WTC11 (cell line): Measurements from ENCODE around the gene HTR1E. TPM values are rescaled to one million over a fixed set of nuclear protein-coding genes. Genes with fewer than 3 reads are reported as not detected.

Source experiments
- ATAC-seq: fragments of 200-7000 bp; cut with Tn5 transposase; 2 replicates; pipeline ENCODE4 v1.10.0; 2021; ENCODE audit warnings: mild to moderate bottlenecking, moderate library complexity
- CTCF ChIA-PET: fragments of 300-600 bp; sonication (Branson Sonifier 250); formaldehyde crosslinking; loops from one replicate; lab custom pipeline; 2021; ENCODE audit warnings: antibody characterized with exemption; lab: Charles Lee
- POLR2A ChIA-PET: fragments of 350-600 bp; sonication (Branson Sonifier 250); formaldehyde crosslinking; loops from one replicate; lab custom pipeline; 2021; ENCODE audit warnings: antibody characterized with exemption; lab: Charles Lee
- DNase-seq: peaks from one replicate; pipeline ENCODE4 v3.0.0; 2021; ENCODE audit warnings: low spot score
- H3K27ac Mint-ChIP-seq: 2 replicates; pipeline ENCODE4 v1.8.0; 2021; ENCODE audit warnings: mixed read lengths
- H3K27me3 Mint-ChIP-seq: 2 replicates; pipeline ENCODE4 v1.8.0; 2021; ENCODE audit warnings: low read depth, mild to moderate bottlenecking, moderate library complexity, mixed read lengths
- H3K36me3 Mint-ChIP-seq: 2 replicates; pipeline ENCODE4 v1.8.0; 2021; ENCODE audit warnings: mixed read lengths
- H3K4me1 Mint-ChIP-seq: 2 replicates; pipeline ENCODE4 v1.8.0; 2022; ENCODE audit warnings: mixed read lengths
- H3K4me3 Mint-ChIP-seq: 2 replicates; pipeline ENCODE4 v1.8.0; 2021; ENCODE audit warnings: mild to moderate bottlenecking, moderate library complexity, mixed read lengths
- H3K9me3 Mint-ChIP-seq: 2 replicates; pipeline ENCODE4 v1.8.0; 2021; ENCODE audit warnings: mixed read lengths
- AFF4 ChIP-seq: sonication (generic); formaldehyde crosslinking; IDR thresholded peaks from 2 replicates; pipeline ENCODE4 v1.8.1; 2023; ENCODE audit warnings: mild to moderate bottlenecking, missing genetic modification reagents, borderline replicate concordance
- CDX4 ChIP-seq: fragments of 250-450 bp; sonication (Bioruptor Pico); IDR thresholded peaks from 2 replicates; pipeline ENCODE4 v1.9.0; 2021; ENCODE audit warnings: moderate library complexity, mild to moderate bottlenecking, inconsistent platforms, borderline replicate concordance
- CTCF ChIP-seq: fragments of 200-600 bp; IDR thresholded peaks from 2 replicates; pipeline ENCODE4 v1.8.0; 2022; ENCODE audit warnings: antibody characterized with exemption
- MLX ChIP-seq: sonication (generic); formaldehyde crosslinking; IDR thresholded peaks from 2 replicates; pipeline ENCODE4 v1.8.1; 2023; ENCODE audit warnings: mild to moderate bottlenecking, missing genetic modification reagents, moderate library complexity
- MYBL2 ChIP-seq: sonication (generic); formaldehyde crosslinking; IDR thresholded peaks from 2 replicates; pipeline ENCODE4 v1.8.1; 2023; ENCODE audit warnings: mild to moderate bottlenecking, moderate library complexity, missing genetic modification reagents
- NFYB ChIP-seq: sonication (generic); formaldehyde crosslinking; conservative IDR thresholded peaks from 2 replicates; pipeline ENCODE4 v1.8.0; 2022; ENCODE audit warnings: low read depth, missing genetic modification reagents
- NR3C1 ChIP-seq: sonication (generic); formaldehyde crosslinking; conservative IDR thresholded peaks from 2 replicates; pipeline ENCODE4 v1.8.1; 2023; ENCODE audit warnings: low read depth, mild to moderate bottlenecking, missing genetic modification reagents
- PRRX2 ChIP-seq: fragments of 250-450 bp; sonication (Bioruptor Pico); IDR thresholded peaks from 2 replicates; pipeline ENCODE4 v1.8.0; 2021; ENCODE audit warnings: mild to moderate bottlenecking
- SMAD4 ChIP-seq: sonication (generic); formaldehyde crosslinking; IDR thresholded peaks from 2 replicates; pipeline ENCODE4 v1.8.0; 2022; ENCODE audit warnings: mild to moderate bottlenecking, missing genetic modification reagents
- TEAD1 ChIP-seq: sonication (generic); formaldehyde crosslinking; IDR thresholded peaks from 2 replicates; pipeline ENCODE4 v1.8.0; 2022; ENCODE audit warnings: mild to moderate bottlenecking, missing genetic modification reagents
- TEAD4 ChIP-seq: sonication (generic); formaldehyde crosslinking; IDR thresholded peaks from 2 replicates; pipeline ENCODE4 v1.8.0; 2022; ENCODE audit warnings: mild to moderate bottlenecking, missing genetic modification reagents
- TP53 ChIP-seq: sonication (generic); formaldehyde crosslinking; IDR thresholded peaks from 2 replicates; pipeline ENCODE4 v1.8.1; 2023; ENCODE audit warnings: mild to moderate bottlenecking, missing genetic modification reagents
- ZNF281 ChIP-seq: sonication (generic); formaldehyde crosslinking; IDR thresholded peaks from 2 replicates; pipeline ENCODE4 v1.8.0; 2023; ENCODE audit warnings: mild to moderate bottlenecking, missing genetic modification reagents
- ZNF416 ChIP-seq: fragments of 250-450 bp; sonication (Bioruptor Pico); IDR thresholded peaks from 2 replicates; pipeline ENCODE4 v1.9.0; 2021; ENCODE audit warnings: mild to moderate bottlenecking, inconsistent platforms
- ZNF423 ChIP-seq: fragments of 250-450 bp; sonication (Bioruptor Pico); IDR thresholded peaks from 2 replicates; pipeline ENCODE4 v2.1.2; 2022; ENCODE audit warnings: mild to moderate bottlenecking, moderate library complexity
- ZNF512 ChIP-seq: sonication (generic); formaldehyde crosslinking; IDR thresholded peaks from 2 replicates; pipeline ENCODE4 v1.8.1; 2022; ENCODE audit warnings: missing genetic modification reagents, borderline replicate concordance
- total RNA-seq: library from RNA; stranded (reverse); gene quantifications from 3 replicates; pipeline ENCODE4 v1.2.3, GENCODE V29; 2021
- TF ChIP-seq, protein P1 (sequence below): sonication (generic); formaldehyde crosslinking; conservative IDR thresholded peaks from 2 replicates; pipeline ENCODE4 v1.8.1; 2023; ENCODE audit warnings: mild to moderate bottlenecking, low read depth, missing genetic modification reagents, moderate library complexity
- TF ChIP-seq, protein P2 (sequence below): sonication (generic); formaldehyde crosslinking; IDR thresholded peaks from 2 replicates; pipeline ENCODE4 v1.8.0; 2022; ENCODE audit warnings: mild to moderate bottlenecking, missing genetic modification reagents

The HTR1E gene
- total RNA-seq, 1 experiment from 2014 or later, result 0.09 TPM

GRCh38 chr6:86938814-86939213 lies 1.5 kb downstream of the HTR1E start:
- Mint-ChIP-seq H3K9me3 (no peaks in the 10 kb centered on the region), H3K4me3 (no peak overlapping the region; the same call in 1 of the 2 replicates), H3K36me3 (no peaks in the 10 kb centered on the region), H3K4me1 (peaks cover 24% of the 10 kb centered on the region), H3K27me3 (peaks cover 45% of the 10 kb centered on the region), H3K27ac (no peak overlapping the region)
- POLR2A ChIA-PET, result no interaction called here
- DNase-seq (no peak), ATAC-seq (no peak)
- TF ChIP-seq ZNF423 (no peak), ZNF281 (CRISPR knock-in tag) (no peak), CDX4 (CRISPR knock-in tag) (no peak), TEAD4 (CRISPR knock-in tag) (no peak), NR3C1 (no peak), PRRX2 (CRISPR knock-in tag) (no peak), TP53 (CRISPR knock-in tag) (no peak), MYBL2 (CRISPR knock-in tag) (no peak), MLX (no peak), NFYB (no peak), CTCF (no peak), AFF4 (CRISPR knock-in tag) (no peak), ZNF512 (CRISPR knock-in tag) (no peak), SMAD4 (CRISPR knock-in tag) (no peak), TEAD1 (CRISPR knock-in tag) (no peak), ZNF416 (CRISPR knock-in tag) (no peak)
- TF ChIP-seq, protein P1, sequence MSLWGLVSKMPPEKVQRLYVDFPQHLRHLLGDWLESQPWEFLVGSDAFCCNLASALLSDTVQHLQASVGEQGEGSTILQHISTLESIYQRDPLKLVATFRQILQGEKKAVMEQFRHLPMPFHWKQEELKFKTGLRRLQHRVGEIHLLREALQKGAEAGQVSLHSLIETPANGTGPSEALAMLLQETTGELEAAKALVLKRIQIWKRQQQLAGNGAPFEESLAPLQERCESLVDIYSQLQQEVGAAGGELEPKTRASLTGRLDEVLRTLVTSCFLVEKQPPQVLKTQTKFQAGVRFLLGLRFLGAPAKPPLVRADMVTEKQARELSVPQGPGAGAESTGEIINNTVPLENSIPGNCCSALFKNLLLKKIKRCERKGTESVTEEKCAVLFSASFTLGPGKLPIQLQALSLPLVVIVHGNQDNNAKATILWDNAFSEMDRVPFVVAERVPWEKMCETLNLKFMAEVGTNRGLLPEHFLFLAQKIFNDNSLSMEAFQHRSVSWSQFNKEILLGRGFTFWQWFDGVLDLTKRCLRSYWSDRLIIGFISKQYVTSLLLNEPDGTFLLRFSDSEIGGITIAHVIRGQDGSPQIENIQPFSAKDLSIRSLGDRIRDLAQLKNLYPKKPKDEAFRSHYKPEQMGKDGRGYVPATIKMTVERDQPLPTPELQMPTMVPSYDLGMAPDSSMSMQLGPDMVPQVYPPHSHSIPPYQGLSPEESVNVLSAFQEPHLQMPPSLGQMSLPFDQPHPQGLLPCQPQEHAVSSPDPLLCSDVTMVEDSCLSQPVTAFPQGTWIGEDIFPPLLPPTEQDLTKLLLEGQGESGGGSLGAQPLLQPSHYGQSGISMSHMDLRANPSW (CRISPR knock-in tag), result no peak
- TF ChIP-seq, protein P2, sequence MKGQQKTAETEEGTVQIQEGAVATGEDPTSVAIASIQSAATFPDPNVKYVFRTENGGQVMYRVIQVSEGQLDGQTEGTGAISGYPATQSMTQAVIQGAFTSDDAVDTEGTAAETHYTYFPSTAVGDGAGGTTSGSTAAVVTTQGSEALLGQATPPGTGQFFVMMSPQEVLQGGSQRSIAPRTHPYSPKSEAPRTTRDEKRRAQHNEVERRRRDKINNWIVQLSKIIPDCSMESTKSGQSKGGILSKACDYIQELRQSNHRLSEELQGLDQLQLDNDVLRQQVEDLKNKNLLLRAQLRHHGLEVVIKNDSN, result no peak
- CTCF ChIA-PET, result interaction anchor here (0.6 to 4.5 kb wide), 3 partner anchors 78 to 214 kb away, joined by 3 to 49 read pairs (median 3); no protein-coding TSS in a partner anchor
